ENCODE data around the gene PCDHAC2. TPM values are rescaled to one million over a fixed set of nuclear protein-coding genes. Genes with fewer than 3 reads are reported as not detected.

Gene PCDHAC2
- total RNA-seq, 1 donor from 2014 or later: 16.8 TPM

GRCh38 chr5:140978983-140979382 is 12.7 kb downstream of the PCDHAC2 start:
- DNase-seq (ENCODE audit: low read depth) (no peak), FAIRE-seq (no peak)
- TF ChIP-seq CTCF (IDR thresholded peaks at IDR 0.05; ENCODE audit: insufficient read depth, low read length, severe bottlenecking): no peak
- Histone ChIP-seq H3K4me3 (ENCODE audit: low read depth, low read length) (no peak overlapping the region), H3K36me3 (ENCODE audit: control insufficient read depth, insufficient read depth, low read length) (no peaks in the 10 kb centered on the region), H3K27me3 (ENCODE audit: control insufficient read depth, insufficient read depth, low read length) (no peaks in the 10 kb centered on the region)

GRCh38 chr5:140982083-140982716 is 15.9 kb downstream of the PCDHAC2 start:
- no peak for TF ChIP-seq CTCF (IDR thresholded peaks at IDR 0.05; ENCODE audit: insufficient read depth, low read length, severe bottlenecking)
- no peak overlapping the region for H3K4me3 ChIP-seq (ENCODE audit: low read depth, low read length)
- H3K27me3 ChIP-seq (ENCODE audit: control insufficient read depth, insufficient read depth, low read length): no peaks in the 10 kb centered on the region
- no peaks in the 10 kb centered on the region for H3K36me3 ChIP-seq (ENCODE audit: control insufficient read depth, insufficient read depth, low read length)
- FAIRE-seq (no peak), DNase-seq (ENCODE audit: low read depth) (no peak)

GRCh38 chr5:140986117-140986521 is 19.8 kb downstream of the PCDHAC2 start:
- H3K4me3 ChIP-seq (ENCODE audit: low read depth, low read length): no peak overlapping the region
- FAIRE-seq (no peak), DNase-seq (ENCODE audit: low read depth) (no peak)
- TF ChIP-seq CTCF (IDR thresholded peaks at IDR 0.05; ENCODE audit: insufficient read depth, low read length, severe bottlenecking): no peak
- H3K36me3 ChIP-seq (ENCODE audit: control insufficient read depth, insufficient read depth, low read length): no peaks in the 10 kb centered on the region
- no peaks in the 10 kb centered on the region for H3K27me3 ChIP-seq (ENCODE audit: control insufficient read depth, insufficient read depth, low read length)

GRCh38 chr5:140988100-140988499 is 21.8 kb downstream of the PCDHAC2 start:
- FAIRE-seq (no peak), DNase-seq (ENCODE audit: low read depth) (no peak)
- no peak for TF ChIP-seq CTCF (IDR thresholded peaks at IDR 0.05; ENCODE audit: insufficient read depth, low read length, severe bottlenecking)
- Histone ChIP-seq H3K4me3 (ENCODE audit: low read depth, low read length) (no peak overlapping the region), H3K27me3 (ENCODE audit: control insufficient read depth, insufficient read depth, low read length) (no peaks in the 10 kb centered on the region), H3K36me3 (ENCODE audit: control insufficient read depth, insufficient read depth, low read length) (no peaks in the 10 kb centered on the region)

- Histone ChIP-seq H3K36me3 (ENCODE audit: control insufficient read depth, insufficient read depth, low read length) (no peaks in the 10 kb centered on the region), H3K4me3 (ENCODE audit: low read depth, low read length) (no peak overlapping the region), H3K27me3 (ENCODE audit: control insufficient read depth, insufficient read depth, low read length) (no peaks in the 10 kb centered on the region)
- FAIRE-seq (no peak), DNase-seq (ENCODE audit: low read depth) (peak; percentile 76)
- TF ChIP-seq CTCF (IDR thresholded peaks at IDR 0.05; ENCODE audit: insufficient read depth, low read length, severe bottlenecking): no peak
These were observed 22.3 kb downstream of the PCDHAC2 start for GRCh38 chr5:140988608-140989007.

All from bronchial epithelial cell (primary cell).